Activated CD4-positive, alpha-beta T cell treated with anti-CD3 and anti-CD28 coated beads, Interleukin-2, Interleukin-4, amounts not matched to agents 100 ng/mL and 50 ng/mL, durations not matched to agents 16 hours and 8 hours (primary cell): ENCODE measurements around the gene NINL.
"Not testable (repeated sequence)": the region's sequence is repeated elsewhere in the genome, so short reads cannot be mapped to it uniquely, and the experiment has no call there.

Experiments
- DNase-seq: peaks from one replicate; pipeline ENCODE4 v3.0.0-alpha.2; 2020; ENCODE audit warnings: low spot score

Gene NINL

DNA sequence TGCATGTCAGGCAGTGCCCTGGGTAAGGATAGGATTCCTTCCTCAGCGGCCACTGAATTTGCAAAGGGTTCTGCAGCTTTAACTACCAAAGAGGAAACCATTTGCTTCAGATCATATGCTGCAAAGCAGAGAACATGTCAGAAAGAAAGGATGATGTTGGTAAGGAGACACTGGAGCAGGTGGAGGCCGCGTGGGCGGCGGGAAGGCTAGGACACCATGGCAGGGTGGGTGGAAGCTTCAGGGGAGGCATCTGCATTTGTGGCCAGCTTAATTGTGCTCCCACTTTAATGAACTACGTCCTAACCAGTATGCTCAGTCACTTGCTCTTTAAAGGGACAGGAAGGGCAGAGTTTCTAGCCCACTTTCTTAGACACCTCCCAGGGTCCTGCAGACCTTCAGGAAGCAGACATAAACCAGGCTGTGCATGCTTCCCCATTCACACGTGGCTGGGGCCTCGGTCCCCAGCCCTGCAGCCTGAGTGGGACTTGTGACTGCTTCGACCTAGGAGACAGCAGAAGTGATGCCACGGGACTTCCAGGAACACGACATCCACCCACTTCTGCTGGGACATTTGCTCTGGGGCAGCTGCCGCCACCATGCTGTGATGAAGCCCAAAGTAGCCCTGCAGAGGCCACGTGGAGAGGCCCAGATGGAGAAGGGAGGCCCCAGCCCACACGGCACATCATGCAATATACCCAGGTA is 101.7 kb downstream of the NINL start:
- no peak for DNase-seq

DNA sequence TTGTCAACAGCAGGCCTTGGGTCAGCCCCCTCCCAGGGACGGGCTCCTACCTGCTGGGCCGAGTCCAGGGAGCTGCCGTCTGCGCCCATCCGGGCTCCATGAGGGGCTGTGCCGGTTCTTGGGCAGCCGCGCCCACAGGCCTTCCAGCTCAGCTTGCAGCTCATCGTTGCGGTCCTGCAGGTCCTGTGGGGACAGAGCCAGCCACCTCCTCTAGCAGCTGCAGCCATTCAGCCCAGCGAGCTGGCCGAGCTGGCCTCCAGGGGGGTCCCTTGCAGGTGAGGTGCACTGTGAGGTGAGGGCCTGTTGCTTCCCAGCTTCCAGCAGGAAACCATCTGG is 103.4 kb downstream of the NINL start:
- no peak for DNase-seq

DNA sequence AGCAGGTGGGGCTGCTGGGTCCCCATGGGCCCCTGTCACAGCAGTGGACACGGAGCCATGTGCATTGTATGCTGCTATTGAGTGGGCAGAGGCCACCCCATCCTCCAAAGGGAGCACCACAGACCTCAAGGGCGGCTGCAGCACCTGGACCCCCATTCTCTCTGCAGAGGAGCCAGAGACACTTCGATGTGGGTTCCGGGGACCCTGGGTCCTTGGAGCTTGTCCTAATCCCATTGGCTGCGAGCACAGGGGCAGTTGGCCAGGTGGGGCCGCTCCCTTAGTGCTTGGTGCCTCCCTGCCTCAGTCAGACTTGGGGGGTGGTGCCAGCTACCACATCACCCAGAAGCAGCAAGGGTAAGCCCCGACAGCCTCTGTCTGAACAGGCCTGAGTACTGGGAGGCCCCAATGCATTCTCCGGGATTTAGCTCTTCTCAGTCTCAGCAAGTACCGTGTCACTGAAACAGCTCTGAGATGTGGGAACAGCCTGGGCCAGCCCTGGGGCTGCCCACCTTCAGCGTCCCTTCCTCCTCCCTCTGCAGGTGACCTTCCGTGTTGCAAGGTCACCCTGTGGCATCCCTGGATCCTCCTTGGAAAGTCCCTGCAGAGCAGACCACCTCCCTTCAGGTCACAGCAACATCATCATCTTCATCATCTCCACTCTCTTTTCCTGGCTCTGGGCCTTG is 104.0 kb downstream of the NINL start:
- no peak for DNase-seq

DNA sequence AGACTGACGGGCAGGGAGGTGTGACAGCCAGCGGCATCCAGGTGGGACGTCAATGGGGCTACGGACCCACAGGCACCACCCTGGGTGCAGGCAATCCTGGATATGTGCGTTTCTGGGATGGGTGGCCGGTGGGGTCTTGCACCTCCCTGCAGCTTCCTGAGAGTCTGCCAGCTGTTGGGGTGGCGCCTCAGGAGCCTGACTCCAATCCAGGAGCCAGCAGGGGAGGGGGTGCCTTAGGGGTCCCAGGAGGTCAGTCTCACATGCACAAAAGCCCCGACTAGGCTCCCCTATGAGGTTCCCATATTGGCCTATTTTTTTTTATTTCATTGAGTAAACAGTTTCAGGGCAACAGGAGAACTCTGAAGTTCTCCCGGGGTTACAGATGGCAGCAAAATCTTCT is 104.5 kb downstream of the NINL start:
- no peak for DNase-seq

DNA sequence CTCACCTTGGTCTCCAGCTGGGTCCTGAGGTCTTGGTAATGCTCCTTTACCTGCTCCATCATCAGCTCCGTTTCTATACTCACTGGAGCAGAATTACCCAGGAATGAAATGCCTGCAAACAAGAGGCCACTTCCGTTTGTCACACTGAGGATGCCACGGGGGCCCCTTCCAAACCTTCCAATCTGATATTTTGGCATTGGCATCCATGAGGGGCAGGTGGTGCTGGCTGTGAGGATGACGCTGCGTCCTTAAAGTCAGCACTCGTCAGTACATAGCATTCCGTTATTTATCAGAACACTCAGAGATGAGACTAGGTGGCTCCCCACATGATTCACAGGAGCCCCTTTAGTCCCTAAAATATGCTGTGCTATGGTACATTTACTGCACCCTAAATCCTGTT is 105.2 kb downstream of the NINL start:
- no peak for DNase-seq

DNA sequence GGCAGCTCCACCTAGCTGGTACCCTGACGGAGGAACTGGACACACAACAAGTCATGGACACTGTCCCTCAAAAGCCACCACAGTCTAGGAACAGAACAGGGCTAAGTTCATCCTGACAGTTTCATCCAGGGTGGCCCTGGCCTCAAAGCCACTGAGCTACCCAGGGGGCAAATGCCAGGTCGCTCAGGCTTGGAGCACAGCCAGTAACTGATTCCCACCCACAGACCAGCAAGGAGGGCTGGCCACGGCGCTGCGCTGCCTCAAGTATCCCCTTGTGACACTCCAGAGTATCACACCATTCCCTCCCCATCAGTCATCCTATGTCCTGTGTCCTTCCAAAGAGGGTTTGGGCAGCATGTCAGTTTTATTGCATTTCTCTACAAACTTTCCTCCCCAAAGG is 105.7 kb downstream of the NINL start:
- no peak for DNase-seq

DNA sequence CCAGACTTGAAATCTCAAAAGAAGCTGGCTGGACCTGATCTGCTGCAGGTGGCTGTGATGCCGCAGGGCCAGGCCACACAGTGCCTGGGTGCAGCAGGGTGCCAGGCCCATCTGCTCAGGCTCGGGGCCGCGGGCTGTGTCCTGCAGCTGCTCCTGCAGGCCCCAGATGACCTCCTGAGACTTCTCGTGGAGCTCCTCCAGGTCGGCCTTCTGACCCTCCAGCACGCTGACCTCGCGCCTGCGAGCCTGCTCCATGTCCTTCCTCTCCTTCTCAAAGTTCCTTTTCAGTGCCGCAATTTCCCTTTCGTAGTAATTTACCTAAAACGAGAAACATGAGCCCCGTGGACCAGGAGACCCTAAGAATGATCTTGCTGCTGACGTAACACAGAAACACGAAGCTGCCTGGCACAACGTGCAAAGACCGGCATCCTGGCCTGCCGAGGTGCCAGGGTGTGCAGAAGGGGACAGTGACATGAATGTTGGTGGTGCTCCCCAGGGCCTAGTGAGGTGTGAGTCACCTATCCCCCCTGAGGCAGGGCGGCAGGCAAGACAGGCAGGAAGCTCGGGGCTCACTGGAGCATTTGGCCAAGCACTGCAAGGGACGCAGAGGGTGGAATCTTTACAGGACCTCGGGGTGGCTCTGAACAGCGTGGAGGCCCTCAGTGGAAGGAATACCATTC is 106.3 kb downstream of the NINL start:
- DNase-seq, result no peak

DNA sequence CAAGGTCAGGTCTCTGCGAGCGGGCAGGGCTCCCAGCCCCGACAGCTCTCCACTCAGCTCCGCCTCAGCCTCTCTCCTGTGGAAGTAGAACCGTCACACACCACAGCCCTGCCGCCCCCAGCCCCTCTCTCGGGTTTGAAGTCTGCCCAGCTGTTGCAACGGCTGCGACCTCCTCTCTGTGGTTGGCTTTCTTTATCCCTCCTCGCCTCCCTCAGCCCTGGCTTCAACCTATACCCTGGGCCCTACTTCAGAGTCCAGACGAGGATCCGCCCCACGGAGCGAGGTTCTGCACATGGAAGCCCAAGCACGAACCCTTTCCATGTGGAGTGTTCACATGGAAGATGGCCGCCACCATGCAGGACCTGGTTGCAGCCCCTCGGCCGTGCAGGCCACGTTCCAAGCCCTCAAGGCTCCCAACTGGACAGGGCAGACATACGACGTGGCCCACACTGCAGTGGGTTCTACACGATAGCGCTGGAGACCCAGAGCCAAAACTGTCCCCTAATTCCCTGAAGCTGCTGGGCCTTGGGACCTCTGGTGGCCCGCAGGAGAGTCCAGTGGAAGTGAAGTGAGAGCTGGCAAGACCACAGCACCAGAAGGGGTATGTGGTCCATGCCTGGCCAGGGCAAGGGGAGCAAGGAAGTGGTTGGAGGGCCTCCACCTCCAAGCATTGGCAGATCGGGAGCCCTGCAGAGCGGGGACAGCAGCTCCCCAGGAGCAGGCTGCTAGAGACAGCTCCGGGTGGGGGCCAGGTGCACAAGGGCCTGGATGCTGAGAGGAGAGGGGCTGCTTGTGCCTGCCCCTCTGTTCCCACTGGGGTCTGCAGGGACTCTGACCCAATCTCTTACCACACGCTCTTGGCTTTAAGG is 108.1 kb downstream of the NINL start:
- DNase-seq, result no peak

DNA sequence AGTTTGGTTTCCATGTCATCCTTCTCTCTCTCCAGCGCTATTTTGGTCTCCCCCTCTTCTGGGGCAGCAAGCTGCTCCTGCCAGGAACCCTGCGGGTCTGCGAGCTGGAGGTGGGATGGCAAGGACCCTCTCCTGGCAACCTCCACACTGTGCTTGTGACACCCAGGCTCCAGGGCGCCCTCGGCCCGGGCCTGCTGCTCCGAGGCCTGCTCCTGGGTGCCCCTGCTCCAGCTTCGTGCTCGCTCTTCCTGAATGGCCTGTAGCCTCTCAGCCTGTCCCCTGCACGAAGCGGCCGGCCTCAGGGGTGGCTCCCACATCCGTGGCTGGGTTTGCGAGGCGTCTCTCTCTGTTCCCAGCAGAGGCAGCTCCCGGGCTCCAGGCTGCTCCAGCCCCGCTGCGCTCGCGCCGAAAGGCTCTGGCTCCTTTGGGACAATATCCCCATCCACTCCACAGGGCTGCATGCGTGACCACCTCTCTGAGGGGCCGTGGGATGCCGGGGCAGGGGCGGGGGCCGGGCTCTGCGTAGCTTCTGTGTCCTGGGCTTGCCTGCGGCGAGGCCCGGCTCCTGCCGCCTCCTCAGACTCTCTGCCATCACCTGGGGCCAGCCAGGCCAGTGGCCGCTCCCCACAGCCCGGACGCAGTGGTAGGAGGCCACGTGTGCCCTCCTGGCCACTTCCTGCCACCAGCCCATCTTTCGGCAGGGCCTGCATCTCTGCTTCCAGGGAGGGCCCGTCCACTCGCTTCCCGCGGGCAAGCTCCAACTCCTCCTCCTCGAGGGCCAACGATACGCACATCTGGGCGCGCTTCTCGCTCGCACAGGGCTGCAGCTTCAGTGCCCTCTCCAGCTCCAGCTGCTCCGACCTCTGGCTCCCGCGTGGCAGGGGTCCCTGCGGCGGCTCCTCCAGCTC is 109.0 kb downstream of the NINL start:
- no peak for DNase-seq

DNA sequence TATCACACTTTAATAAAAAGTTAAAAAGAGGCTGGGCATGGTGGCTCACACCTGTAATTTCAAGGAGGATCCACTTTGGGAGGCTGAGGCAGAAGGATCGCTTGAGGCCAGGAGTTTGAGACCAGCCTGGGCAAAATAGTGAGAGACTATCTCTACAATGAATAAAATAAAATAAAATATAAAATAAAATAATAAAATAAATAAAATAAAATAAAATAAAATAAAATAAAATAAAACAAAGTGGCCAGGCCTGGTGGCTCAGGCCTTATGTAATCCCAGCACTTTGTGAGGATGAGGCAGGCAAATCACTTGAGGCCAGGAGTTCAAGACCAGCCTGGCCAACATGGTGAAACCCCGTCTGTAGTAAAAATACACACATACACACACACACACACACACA is 112.0 kb downstream of the NINL start:
- not testable (repeated sequence) for DNase-seq

DNA sequence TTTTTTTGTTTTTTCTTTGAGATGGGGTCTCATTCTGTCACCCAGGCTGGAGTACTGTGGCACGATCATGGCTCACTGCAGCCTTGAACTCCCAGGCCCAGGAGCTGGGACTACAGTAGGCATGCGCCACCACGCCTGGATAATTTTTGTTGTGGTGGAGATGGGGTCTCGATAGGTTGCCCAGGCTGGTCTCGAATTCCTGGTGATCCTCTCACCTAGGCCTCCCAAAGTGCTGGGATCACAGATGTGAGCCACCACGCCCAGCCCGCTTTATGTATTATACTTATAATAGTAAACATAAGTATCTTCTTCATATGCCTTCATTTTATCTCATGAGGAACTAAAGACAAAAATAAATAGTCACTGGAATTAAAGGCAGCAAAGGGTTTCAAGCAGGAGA is 114.3 kb downstream of the NINL start:
- DNase-seq, result no peak

DNA sequence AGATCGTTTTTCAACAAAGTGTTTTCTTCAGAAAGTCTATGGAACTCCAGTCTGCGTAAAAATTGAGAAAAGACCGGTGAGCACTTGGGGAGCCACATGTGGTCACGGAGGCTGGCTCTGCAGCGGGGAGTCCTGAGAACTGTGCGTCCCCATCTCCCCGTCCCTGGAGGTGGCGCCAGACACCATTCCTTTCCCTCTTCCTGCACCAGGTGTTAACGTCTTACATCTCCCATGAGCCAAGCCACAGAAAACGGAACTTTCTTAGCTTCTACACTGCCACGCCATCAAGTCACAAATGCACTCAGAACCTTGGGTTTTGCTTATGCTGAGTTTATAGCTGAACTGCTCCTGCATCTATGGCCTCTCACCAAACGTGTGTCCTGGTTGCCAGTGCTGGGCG is 115.3 kb downstream of the NINL start:
- DNase-seq, result peak; percentile 26

DNA sequence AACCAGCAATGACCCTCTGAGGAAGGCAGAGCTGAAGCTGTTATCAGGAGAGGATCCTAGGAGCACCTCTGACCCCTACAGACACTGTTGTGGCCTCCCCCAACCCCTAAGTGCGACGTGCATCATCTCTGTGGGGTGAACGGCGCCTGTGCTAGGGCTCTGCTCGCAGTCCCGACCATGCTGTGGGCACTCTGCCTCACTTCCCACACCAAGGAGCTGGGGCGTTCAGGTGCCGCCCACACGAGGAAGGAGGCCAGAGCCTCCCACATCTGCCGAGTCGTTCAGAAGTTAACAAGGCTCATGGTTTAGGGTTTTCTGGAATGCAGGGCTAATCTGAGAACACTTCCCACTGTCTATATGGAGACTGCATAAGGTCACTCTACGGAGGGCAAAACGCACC is 115.8 kb downstream of the NINL start:
- no peak for DNase-seq

DNA sequence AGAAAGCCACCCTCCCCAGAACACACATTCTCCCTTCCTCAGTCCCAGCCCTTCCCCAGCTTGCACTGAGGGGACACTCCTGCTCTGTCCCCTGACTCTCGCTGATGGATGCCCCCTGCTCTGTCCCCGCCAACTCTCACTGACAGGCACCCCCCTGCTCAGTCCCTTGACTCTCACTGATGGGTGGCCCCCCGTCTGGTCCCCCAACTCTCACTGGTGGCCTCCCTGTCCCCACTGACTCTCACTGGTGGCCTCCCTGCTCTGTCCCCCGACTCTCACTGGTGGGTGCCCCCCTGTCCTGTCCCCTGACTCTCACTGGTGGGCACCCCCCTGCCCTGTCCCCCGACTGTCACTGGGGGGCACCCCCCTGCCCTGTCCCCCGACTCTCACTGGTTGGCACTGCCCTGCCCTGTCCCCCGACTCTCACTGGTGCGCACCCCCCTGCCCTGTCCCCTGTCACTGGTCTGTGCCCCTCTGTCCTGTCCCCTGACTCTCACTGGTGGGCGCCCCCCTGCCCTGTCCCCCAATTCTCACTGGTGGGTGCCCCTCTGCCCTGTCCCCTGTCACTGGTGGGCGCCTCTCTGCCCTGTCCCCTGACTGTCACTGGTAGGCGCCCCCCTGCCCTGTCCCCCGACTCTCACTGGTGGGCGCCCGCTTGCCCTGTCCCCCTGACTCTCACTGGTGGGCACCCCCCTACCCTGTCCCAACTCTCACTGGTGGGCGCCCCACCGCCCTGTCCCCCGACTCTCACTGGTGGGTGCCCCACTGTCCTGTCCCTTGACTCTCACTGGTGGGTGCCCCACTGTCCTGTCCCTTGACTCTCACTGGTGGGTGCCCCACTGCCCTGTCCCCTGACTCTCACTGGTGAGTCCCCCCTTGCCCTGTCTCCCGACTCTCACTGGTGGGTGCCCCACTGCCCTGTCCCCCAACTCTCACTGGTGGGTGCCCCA is 116.9 kb downstream of the NINL start:
- no peak for DNase-seq

DNA sequence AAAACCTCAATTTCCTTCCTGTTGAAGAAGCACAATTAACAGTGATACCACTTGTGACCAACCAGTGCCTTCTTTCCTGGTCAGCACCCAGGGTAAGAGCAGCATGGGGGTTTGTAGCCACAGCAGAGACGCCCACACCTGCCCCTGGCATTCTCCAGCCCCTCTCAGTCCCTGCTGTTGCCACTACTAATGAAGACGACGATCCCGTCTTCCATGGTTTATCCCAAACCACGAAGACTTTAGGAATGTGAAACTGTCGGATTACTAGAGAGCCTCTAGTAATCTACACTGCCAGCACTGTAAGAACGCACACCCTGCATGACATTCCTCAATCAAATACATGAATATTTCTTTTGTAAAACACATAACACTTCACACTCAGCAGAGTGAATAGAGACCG is 117.9 kb downstream of the NINL start:
- DNase-seq, result no peak

DNA sequence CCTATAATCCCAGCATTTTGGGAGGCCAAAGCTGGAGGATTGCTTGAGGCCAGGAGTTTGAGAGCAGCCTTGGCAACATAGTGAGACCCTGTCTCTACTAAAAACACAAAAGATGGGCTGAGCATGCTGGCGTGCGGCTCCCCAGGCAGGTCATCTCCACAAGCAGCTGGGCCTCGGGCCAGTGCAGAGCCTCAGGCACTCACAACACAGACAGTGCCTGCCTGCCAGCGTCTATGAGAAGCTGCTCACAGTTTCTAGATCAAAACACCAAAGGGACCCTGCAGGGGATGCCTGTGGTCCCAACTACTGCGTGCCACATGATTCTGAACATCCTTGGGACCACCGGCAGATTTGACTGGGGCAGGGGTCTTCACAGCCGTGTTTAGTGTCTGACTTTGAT is 118.5 kb downstream of the NINL start:
- no peak for DNase-seq

DNA sequence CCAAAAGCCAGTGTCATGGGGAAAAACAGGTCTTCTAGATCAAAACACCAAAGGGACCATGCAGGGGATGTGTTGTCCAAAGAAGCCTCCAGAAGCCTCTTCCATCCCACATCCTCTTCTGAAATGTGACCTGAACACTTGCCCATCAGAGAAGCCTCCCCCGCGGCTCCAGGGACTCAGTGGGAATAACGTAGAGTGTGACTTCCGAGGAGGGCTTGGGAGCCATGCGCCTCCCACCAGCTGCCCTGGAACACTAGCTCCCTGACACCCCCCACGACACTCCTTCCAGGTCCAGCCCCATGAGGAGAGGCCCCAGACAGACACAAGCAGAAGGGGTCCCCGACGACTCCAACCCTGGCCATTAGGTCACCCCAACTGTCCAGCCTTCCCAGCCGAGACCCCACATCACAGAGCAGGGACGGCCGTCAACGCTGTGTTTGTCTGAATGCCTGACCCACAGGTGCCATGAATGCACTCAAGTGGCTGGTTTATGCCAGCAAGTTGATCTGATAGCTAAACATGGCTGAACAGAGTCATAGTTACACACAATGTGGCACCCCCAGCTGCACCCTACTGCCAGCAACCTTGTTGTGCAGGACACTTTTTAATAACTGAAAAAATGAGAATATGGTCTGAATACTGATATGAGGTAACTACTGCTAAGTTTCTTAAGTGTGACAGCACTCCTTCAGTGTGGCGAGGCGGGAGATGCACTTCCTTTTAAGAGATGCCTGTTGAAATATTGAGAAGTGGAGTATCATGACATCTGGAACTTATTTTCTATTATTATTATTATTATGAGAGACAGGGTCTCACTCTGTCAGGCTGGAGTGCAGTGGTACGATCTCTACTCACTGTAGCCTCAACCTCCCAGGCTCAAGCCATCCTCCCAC is 119.8 kb downstream of the NINL start:
- no peak for DNase-seq

DNA sequence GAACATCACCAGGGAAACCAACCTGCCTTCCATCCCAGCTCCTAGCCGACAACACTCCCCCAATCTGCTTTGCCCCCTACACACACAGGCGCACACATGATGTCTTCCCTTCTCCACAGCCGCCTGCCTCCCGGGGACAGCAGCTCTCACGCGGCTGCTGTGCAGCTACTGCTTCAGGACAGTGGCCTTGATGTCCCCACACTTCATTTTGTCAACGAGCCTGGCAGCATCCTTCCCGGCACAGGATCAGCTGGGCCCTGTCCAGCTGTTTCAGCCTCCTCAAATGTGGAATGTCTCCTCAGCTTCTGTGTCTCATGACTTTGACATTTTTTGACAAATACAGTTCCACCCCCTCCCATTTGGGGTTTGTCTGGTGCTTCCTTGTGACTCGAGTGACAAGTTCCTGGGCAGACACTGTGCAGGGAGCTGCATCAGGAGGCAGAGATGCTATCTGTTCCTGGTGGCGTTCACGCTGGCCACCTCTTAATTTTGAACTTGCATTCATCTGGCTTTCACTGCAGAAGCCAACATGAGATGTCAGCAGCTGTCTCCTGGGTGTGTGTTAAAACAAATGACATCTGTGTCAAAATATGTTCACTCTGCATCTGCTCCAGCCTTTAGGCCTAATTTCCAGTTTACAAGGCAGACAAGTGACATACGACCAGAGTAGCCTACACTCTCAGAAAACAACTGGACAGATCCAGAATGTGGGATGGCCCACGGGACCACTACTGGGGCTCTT is 120.7 kb downstream of the NINL start:
- no peak for DNase-seq
